ENCODE measurements around the gene KLK10.
A peak's percentile ranks its signal among the peaks of the same experiment; 100 is the strongest.
"Not testable (repeated sequence)": the region's sequence is repeated elsewhere in the genome, so short reads cannot be mapped to it uniquely, and the experiment has no call there.

KLK10 gene

DNA sequence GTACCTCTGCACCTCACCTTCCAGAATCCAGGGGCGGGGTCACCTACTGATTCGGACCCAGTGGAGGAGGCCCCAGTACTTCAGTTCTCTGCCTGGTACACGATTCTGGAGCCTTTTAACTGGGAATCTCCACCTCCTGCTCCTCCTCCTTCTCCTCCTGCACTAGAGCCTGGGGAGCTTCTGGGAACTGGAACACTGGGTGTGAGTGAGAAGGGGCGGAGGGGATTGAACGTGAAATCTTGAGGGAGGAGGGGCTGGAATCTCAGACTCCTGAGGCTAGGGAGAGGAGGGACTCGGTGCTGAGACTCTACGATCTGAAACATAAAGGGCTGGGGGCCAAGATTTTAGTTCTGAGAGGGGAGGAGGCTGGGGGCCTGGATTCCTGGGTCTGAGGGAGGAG is 18.0 kb downstream of the KLK10 start, which contains the start of gene KLK8:
Gene KLK8, minus strand, starts transcription at position 90 of the 400 bp plus-strand sequence. CDS start 437 bp downstream, outside the sequence.
- peak; percentile 85 for DNase-seq

DNA sequence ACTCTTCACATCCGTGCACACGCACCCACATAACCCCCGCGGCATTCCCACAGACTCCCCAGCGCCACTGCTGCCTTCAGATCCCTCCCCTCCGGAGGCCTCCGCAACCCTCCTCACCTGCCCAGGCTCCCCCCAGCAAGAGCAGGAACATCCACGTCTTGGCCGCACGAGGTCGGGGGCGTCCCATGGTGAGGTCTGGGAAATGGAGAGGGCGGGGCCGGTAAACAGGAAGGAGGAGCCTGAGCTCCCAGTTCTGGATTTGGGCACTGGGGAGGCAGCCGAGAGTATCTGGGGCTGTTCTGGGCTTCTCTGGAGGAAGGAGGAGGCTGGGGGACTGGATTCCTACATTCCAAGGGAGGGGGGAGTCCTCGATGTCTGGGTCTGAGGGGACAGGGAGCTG is 18.5 kb downstream of the KLK10 start:
- DNase-seq, result peak; percentile 83

GRCh38 chr19:51000426-51000825 is 19.1 kb downstream of the KLK10 start:
- DNase-seq, result no peak

DNA sequence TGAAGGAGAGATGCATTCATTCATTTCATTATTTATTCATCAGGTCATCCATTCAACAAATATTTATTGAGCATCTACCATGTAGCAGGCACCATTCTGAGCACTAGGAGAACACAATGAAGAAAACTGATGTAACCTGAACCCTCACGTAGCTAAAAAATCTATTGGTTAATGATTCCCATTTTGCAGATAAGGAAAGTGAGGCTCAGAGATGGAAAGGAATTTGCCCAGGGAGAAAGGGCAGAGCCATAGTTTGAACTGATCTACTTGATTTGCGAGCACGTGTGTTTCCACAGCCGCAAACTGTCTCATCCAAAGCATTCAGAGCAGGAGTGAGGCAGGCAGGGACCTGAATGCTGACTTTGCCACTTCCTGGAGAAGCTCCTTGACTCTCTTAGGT is 20.8 kb downstream of the KLK10 start:
- DNase-seq, result no peak

DNA sequence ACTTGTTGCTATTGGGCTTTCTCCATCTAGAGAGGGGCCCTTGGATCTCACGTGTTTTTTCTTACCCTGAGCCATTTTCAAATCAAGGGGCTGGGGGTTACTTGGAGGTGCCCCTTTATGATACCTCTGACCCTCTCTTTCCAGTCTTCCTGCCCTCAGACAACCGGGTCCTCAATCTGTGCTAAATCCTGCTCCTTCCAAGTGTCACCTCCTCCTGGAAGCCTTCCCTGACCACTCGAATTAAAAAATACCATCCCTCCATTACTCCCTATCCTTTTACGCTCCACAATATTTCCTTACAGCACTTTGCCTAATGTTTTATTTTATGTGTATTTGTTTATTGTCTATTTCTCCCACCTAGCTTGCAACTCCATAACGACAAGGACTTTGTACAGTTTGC is 21.4 kb downstream of the KLK10 start:
- DNase-seq, result no peak

DNA sequence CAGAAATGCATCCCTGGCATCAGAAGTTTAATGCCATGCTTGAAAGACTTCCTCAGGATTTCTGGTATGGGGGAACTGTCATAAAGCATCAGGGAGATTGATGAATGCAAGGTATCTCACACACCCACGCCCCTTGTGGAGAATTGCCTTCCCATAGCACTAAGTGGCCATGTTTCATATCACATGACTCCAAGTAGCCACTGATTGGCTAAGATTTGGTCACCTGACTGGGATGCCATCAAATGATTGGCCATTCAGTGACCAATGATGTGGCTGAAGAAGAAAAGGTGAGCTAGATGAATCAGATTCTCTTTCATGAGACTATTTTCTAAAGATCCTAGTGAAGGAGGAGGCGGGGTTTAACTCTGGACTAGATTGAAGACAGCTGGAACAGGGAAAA is 25.4 kb downstream of the KLK10 start:
- no peak for DNase-seq

GRCh38 chr19:50992666-50993035 is 26.9 kb downstream of the KLK10 start:
- no peak for DNase-seq

DNA sequence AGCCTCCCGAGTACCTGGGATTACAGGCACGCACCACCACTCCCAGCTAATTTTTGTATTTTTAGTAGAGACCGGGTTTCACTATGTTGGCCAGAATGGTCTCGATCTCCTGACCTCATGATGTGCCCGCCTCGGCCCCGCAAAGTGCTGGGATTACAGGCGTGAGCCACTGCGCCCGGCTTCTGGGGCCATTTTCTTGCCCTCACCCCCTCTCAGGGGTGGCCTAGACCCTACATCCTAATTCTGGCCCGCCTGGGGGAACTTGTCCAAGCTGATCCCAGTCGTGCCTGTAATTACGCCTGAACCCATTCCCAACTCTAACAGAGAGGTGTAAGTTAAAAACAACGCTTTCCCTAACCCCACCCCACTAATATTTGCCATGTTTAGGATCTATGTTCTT is 35.1 kb downstream of the KLK10 start:
- not testable (repeated sequence) for DNase-seq

- no peak for DNase-seq
These were observed 35.8 kb downstream of the KLK10 start, which contains the start of gene KLK7 for GRCh38 chr19:50983625-50984292. Gene KLK7, minus strand, starts transcription at chr19:50983917. Its CDS starts 1,518 bp downstream, at chr19:50982399.

DNA sequence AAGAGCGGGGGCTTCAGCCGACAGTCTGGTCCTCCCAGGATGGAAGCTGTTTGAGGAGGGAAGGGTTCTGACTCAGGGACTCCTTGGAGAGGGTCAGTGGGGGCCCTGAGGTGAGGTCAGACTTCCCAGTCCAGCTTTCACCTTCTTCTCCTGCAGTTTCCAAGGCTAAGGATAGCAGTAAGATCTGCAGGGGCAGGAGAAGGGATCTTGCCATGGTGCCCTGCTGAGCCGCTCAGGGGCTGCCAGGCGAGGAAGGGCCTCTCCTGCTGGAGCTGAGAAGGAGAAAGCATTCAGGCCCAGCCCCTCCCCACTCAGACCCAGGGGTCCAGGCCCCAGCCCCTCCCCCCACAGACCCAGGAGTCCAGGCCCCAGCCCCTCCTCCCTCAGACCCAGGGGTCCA is 37.3 kb downstream of the KLK10 start:
- DNase-seq, result no peak

DNA sequence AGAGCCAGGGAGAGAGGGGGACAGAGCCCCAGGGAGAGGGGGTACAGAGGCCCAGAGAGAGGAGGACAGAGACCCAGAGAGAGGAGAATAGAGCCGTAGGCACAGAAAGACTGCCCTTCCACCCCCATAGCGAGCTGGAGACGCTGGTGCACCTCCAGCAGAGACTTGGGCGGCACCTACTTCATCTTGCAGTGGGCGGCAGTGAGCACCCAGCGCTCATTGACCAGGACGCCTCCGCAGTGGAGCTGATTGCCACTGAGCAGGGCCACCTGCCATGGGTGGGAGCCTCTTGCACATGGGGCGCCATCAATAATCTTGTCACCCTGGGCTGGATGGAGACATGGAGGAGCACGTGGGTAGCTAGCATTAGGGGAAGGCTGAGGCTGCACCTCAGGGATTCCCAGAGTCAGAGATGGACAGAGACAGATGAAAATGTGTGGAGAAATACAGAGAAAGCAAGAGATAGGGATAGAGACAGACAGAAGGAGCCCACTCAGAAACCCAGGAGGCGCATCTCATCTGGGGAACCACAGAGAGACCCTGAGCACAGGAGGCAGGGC is 37.8 kb downstream of the KLK10 start:
- no peak for DNase-seq

GRCh38 chr19:50980208-50980607 is 39.3 kb downstream of the KLK10 start:
- no peak for DNase-seq

DNA sequence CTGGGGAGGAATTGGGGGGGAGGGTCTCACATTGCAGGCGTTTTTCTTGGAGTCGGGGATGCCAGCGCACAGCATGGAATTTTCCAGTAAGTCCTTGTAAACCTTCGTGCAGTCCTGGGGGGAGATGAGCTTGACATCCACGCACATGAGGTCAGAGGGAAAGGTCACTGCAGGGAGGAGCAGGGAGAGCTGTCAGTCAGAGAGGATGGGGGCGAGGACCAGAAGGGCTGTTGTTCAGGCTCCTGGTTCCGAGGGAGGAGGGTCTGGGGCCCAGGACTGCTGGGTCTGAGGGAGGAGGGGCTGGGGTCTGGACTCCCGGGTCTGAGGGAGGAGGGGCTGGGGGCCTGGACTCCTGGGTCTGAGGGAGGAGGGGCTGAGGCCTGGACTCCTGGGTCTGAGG is 39.8 kb downstream of the KLK10 start:
- DNase-seq, result no peak

- DNase-seq, result no peak
These were observed 40.6 kb downstream of the KLK10 start for GRCh38 chr19:50978772-50979390.

GRCh38 chr19:50977626-50978025 is 41.9 kb downstream of the KLK10 start:
- no peak for DNase-seq

- peak; percentile 96 for DNase-seq
These were observed 43.7 kb downstream of the KLK10 start for GRCh38 chr19:50975766-50976165.

DNA sequence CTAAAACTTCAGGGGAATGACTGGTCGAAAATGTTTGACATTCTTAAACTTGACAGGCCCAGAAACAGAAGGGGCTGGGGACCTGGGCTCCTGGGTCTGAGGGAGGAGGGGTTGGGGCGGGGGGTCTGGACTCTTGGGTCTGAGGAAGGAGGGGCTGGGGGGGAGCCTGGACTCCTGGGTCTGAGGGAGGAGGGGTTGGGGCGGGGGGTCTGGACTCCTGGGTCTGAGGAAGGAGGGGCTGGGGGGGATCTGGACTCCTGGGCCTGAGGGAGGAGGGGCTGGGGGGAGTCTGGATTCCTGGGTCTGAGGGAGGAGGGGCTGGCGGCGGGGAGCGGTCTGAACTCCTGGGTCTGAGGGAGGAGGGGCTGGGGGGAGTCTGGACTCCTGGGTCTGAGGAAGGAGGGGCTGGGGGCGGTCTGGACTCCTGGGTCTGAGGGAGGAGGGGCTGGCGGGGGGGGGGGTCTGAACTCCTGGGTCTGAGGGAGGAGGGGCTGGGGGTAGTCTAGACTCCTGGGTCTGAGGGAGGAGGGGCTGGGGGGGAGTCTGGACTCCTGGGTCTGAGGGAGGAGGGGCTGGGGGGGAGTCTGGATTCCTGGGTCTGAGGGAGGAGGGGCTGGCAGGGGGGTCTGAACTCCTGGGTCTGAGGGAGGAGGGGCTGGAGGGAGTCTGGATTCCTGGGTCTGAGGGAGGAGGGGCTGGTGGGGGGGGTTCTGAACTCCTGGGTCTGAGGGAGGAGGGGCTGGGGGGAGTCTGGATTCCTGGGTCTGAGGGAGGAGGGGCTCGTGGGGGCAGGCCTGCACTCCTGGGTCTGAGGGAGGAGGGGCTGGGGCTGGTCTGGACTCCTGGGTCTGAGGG is 44.6 kb downstream of the KLK10 start:
- peak; percentile 78 for DNase-seq

GRCh38 chr19:50972795-50973376 is 46.6 kb downstream of the KLK10 start:
- no peak for DNase-seq

DNA sequence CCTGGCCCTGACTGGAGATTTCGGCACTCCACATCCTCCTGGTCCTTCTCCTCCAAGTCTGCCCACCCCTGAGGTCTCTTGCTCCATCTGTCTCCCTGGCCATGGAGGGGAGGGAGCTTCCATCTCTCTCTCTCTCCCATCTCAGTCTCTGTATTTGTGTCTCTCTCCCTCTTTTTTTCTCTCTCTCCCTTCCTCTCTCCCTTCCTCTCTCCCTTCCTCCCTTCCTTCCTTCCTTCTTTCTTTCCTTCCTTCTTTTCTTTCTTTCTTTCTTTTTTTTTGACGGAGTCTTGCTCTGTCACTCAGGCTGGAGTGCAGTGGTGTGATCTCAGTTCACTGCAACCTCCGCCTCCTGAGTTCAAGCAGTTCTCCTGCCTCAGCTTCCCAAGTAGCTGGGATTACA is 49.7 kb downstream of the KLK10 start:
- DNase-seq, result not testable (repeated sequence)

- peak; percentile 92 for DNase-seq
These were observed 50.1 kb downstream of the KLK10 start, which contains the start of gene KLK6 for GRCh38 chr19:50969413-50969760. Gene KLK6, minus strand, starts transcription at chr19:50969591. Its CDS starts 1,487 bp downstream, at chr19:50968104.

GRCh38 chr19:50968716-50969412 is 50.6 kb downstream of the KLK10 start:
- peak; percentile 88 for DNase-seq
